ENCODE results near the gene ATP5PB.

Gene ATP5PB

GRCh38 chr1:111511370-111511769, 62.1 kb downstream of the ATP5PB start:
- DNase-seq = no peak

All from NCI-H1417 treated with DMSO at 0.1 percent for 48 hours (cell line).